ACC112 (cell line): ENCODE results near the gene ZBTB7C.

Experiments used
- H2AFZ ChIP-seq: fragments of 200-600 bp; sonication (generic); one replicate; pipeline ENCODE4 v1.6.0; 2017; ENCODE audit warnings: antibody characterized with exemption, low read length; ENCODE audit not compliant: unreplicated experiment
- H3K27ac ChIP-seq: fragments of 200-600 bp; sonication (generic); 2 replicates; pipeline ENCODE4 v1.5.1; 2014; ENCODE audit warnings: low read depth, mild to moderate bottlenecking, antibody characterized with exemption, low read length, moderate library complexity
- H3K27me3 ChIP-seq: fragments of 200-600 bp; sonication (generic); 2 replicates; pipeline ENCODE4 v1.6.1; 2014; ENCODE audit warnings: mild to moderate bottlenecking, antibody characterized with exemption, low read length, moderate library complexity, mixed read lengths; ENCODE audit not compliant: insufficient read depth
- H3K36me3 ChIP-seq: fragments of 200-600 bp; sonication (generic); 2 replicates; pipeline ENCODE4 v1.6.1; 2016; ENCODE audit warnings: mild to moderate bottlenecking, antibody characterized with exemption, low read length, moderate library complexity, mixed read lengths; ENCODE audit not compliant: insufficient read depth
- H3K4me1 ChIP-seq: fragments of 200-600 bp; sonication (generic); one replicate; pipeline ENCODE4 v1.6.1; 2016; ENCODE audit warnings: low read length, mixed read lengths; ENCODE audit not compliant: insufficient read depth, unreplicated experiment, control insufficient read depth
- H3K4me3 ChIP-seq: fragments of 200-600 bp; sonication (generic); 2 replicates; pipeline ENCODE4 v1.5.1; 2014; ENCODE audit warnings: mild to moderate bottlenecking, low read depth, low read length
- H3K79me2 ChIP-seq: fragments of 200-600 bp; sonication (generic); one replicate; pipeline ENCODE4 v1.6.0; 2016; ENCODE audit warnings: low read length; ENCODE audit not compliant: control insufficient read depth, unreplicated experiment, insufficient read depth

The ZBTB7C gene

DNA sequence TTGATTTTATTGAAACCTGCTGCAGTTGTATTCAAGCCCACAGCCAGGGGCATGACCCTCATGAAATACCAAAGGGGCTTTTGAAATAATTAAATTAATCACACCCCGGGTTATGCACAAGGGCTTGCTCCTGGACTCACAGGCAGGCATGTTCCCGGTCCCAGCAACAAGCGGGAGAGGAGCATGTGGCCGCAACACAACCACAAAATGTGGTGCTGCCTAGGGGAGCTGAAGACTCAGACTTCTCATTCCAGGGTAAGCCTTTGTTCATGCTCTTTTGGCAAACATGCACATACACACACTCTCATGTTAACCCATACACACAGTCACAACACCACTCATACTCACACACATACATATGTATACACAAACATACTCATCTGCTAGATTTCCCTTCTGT lies 245.1 kb downstream of the ZBTB7C start:
- Histone ChIP-seq H3K4me1 (peaks cover 9% of the 10 kb centered on the region), H3K79me2 (no peaks in the 10 kb centered on the region), H2AFZ (no peak overlapping the region), H3K27me3 (peaks cover 19% of the 10 kb centered on the region), H3K36me3 (no peaks in the 10 kb centered on the region), H3K27ac (no peak overlapping the region), H3K4me3 (no peak overlapping the region)

DNA sequence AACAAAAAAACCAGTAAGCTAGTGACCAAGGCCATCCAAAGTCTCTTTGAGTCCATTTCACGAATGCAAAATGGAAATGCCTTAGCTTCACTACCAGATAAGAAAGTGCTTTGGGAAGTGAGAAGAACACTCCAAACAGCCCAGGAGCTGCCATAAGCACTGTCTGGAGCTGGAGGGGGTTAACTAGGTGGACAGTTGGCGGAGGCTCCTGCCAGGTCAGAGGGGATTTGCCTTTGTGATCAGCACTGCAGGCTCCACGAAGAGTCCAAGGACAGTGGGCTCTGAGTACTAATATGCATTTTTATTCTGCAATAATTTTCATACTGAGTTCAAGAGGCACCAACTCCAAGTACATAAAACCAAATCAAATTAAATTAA lies 245.5 kb downstream of the ZBTB7C start:
- no peak overlapping the region for H3K4me3 ChIP-seq
- H2AFZ ChIP-seq = no peak overlapping the region
- peaks cover 9% of the 10 kb centered on the region for H3K4me1 ChIP-seq
- H3K36me3 ChIP-seq = no peaks in the 10 kb centered on the region
- H3K27me3 ChIP-seq = peaks cover 15% of the 10 kb centered on the region
- H3K27ac ChIP-seq = no peak overlapping the region
- no peaks in the 10 kb centered on the region for H3K79me2 ChIP-seq

DNA sequence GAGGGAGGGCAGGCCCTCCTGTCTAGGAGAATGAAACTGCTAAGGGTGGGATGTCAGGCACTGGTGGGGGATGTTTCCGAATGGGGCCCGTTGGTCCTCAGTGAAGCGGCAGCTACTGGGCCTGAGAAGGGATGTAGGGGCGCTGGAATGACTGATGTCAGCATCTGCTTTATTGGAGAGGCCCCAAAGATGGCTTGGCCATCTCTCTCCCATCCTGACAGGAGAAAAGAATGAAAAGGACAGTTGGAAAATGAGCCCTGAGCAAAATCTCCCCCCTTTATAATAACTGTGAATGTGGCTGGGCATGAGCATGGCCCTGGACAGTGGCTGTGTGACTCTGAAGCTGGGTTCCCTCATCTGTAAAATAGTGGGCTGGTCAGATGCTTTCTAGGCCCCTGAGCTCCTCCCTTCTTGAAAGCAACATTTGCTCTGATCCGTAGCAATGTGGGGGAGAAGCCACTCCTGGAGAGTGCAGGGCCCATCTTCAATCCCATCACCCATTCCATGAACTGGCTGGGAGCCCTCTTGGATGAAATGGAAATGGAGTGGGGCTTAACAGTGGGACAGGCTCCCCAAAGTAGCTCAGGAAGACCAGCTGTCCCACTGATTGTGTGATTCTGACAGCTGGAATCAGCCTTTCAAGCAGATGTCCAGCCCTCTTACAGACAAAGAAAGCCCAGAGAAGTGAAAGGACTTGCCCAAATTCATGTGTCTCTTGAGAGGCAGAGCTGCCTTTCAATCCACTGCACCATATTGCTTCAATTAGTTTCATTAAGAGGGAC lies 246.0 kb downstream of the ZBTB7C start:
- H2AFZ ChIP-seq = no peak overlapping the region
- no peaks in the 10 kb centered on the region for H3K79me2 ChIP-seq
- no peak overlapping the region for H3K4me3 ChIP-seq
- H3K4me1 ChIP-seq = peaks cover 9% of the 10 kb centered on the region
- H3K27ac ChIP-seq = no peak overlapping the region
- peaks cover 10% of the 10 kb centered on the region for H3K27me3 ChIP-seq
- H3K36me3 ChIP-seq = no peaks in the 10 kb centered on the region

DNA sequence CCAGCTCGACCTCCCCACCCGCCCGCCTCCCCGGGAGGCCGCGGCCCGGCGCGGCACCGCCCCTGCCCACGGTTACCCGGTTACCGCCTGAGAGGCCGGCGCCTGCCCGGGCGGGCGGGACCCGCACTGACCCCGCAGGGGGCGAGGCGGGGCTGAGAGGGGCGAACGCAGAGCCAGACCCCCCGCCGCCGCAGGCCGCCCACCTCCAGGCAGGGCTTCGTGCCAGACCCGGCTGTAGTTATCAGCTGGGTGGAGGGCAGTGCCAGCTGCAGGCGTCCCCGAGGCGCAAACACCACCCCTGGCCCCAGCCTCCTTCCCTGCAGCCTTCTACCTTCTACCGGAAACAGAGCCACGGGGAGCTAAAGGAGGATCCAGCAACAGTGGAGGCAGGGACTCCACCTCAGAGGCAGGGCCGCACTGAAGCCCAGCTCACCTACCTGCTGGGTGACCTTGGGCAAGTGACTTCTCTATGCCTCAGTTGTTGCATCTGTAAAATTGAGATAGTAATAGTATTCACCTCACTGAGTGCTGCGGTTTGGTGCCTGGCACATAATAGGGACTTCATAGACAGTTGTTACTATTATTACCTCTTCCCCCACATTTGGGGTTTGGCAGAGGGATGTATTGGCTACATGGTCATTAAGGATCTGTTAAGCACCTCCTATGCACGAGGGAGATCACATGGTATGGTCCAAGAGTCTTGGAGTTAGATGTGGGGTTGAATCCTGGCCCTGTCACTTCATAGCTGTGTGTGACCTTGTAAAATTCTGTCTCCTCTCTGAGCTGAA lies 247.1 kb downstream of the ZBTB7C start:
- H3K36me3 ChIP-seq = no peaks in the 10 kb centered on the region
- no peaks in the 10 kb centered on the region for H3K79me2 ChIP-seq
- H3K4me3 ChIP-seq = peak overlapping the region; percentile 83
- peaks cover 9% of the 10 kb centered on the region for H3K4me1 ChIP-seq
- no peak overlapping the region for H3K27ac ChIP-seq
- H3K27me3 ChIP-seq = peaks cover 4% of the 10 kb centered on the region; the same call in 1 of the 2 replicates
- H2AFZ ChIP-seq = peak overlapping the region; percentile 56

DNA sequence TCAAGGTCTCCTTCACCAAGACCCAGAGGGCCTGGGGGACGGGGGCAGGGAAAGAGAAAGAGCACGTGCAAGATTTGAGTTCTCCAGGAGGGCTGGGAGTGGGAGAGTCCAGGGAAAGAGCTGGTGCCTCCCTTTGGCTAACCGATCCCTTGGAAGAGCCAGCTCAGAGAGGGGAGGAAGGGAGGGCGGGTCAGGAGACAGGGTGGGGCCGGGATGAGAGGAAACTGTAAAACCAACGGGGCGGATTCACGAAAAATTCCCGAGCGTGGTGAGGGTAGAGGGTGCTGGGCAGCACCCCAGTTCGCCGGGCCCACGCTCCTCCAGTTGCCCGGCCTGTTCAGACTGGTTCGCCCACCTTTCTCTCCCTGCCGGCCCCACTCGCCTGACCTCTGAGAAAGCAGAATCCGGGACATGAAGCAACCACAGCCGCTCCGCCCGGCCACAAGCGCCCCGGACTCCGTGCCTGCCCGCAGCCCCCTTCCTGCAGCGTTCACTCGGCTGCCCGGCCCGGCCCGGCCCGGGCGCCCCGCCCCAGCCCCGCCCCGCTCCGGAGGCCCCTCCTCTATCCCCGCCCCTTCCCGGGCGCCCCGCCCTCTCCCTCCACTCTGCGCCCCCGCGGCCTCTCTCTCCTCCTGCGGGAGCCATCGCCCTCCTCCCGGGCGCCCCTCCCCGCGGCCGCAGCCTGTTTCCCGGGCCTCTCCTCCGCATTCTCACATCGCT lies 247.8 kb downstream of the ZBTB7C start:
- no peaks in the 10 kb centered on the region for H3K79me2 ChIP-seq
- H3K27ac ChIP-seq = peak overlapping the region; percentile 66
- peak overlapping the region; percentile 82 for H2AFZ ChIP-seq
- H3K27me3 ChIP-seq = peaks cover 4% of the 10 kb centered on the region; the same call in 1 of the 2 replicates
- H3K4me3 ChIP-seq = peak overlapping the region; percentile 83
- peaks cover 9% of the 10 kb centered on the region for H3K4me1 ChIP-seq
- no peaks in the 10 kb centered on the region for H3K36me3 ChIP-seq

DNA sequence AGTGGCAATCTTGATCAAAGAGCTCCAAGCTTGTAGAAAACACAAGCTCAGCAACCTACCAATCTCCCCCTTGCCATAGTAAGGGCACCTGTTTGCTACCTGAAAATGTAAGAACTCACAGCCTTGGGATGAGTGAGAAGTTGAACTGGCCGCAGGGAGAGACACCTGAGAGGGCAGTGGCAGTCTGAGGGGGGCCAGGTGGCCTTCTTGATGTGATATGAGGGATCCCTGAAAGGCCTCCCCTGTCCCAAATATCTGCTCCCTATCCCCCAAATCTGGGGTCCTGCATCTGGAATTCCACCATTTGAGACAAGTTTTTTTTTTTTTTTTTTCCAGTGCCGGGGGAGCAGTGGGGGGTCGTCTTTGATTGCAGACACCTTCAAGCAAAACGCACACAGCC lies 248.6 kb downstream of the ZBTB7C start:
- Histone ChIP-seq H3K36me3 (no peaks in the 10 kb centered on the region), H3K27ac (peak overlapping the region; percentile 66; the same call in 1 of the 2 replicates), H3K27me3 (peaks cover 4% of the 10 kb centered on the region; the same call in 1 of the 2 replicates), H3K79me2 (no peaks in the 10 kb centered on the region), H2AFZ (no peak overlapping the region), H3K4me1 (peaks cover 9% of the 10 kb centered on the region), H3K4me3 (peak overlapping the region; percentile 83)

DNA sequence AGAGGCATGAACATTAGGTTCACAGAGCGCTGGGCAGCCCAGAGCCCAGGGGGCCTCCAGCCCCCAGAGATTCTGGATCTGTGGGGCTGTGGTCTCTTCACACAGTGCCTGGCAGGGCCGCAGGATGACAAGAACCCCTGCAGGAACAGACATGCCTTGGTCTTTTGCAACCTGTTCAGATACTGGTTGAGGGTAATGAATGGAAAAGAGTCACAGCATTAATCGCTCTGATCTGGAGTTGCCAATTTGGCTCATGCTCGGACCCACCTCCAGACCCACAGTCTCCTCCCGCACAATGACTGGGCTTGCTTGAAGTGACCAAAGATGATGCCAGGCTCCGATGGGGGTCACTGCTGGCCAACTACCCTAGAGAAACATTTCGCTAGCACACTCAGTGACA lies 249.4 kb downstream of the ZBTB7C start:
- Histone ChIP-seq H3K27me3 (peaks cover 4% of the 10 kb centered on the region; the same call in 1 of the 2 replicates), H3K79me2 (no peaks in the 10 kb centered on the region), H3K4me3 (no peak overlapping the region), H2AFZ (no peak overlapping the region), H3K4me1 (peaks cover 12% of the 10 kb centered on the region), H3K36me3 (no peaks in the 10 kb centered on the region), H3K27ac (no peak overlapping the region)

DNA sequence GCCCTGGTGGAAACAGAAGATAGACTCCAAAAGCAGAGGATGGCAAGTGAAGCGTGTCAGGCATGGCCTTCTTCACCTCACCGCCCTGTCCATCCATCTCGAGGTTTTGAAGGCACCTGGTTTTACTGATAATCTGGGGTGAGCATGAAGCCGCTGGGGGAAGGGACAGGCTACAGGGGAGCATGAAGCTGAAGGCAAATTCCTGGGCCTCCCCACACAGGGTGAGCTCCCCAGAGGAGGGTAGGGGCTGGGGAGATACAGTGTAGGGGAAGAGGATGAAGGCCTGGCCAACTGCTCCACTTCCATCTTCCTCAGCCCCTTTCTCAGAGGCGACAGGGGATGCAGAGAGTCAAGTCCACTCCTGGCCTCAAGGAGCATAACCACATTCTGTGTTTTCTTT lies 250.5 kb downstream of the ZBTB7C start:
- no peak overlapping the region for H3K27ac ChIP-seq
- H3K79me2 ChIP-seq = no peaks in the 10 kb centered on the region
- peaks cover 23% of the 10 kb centered on the region for H3K4me1 ChIP-seq
- no peaks in the 10 kb centered on the region for H3K36me3 ChIP-seq
- no peak overlapping the region for H2AFZ ChIP-seq
- H3K27me3 ChIP-seq = no peaks in the 10 kb centered on the region
- H3K4me3 ChIP-seq = no peak overlapping the region

DNA sequence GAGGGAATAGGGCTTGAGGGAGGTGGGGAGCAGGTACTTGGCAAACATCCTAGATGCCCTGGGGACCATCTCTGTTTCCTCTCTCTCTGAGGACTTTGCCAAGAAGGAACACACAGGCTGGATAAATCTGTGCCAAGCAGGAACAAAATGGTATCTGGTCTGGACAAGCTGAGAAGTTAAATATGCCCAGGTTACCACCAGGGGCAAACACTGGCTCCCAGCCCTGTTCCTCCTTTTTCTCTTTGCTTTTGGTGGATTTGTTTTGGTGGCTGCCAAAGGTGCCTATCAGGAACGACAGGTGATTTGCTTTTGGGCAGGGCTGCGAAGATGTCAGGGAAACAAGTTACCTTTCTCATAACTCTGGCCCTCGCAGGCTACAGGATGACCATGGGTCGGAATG lies 251.2 kb downstream of the ZBTB7C start:
- H3K79me2 ChIP-seq = no peaks in the 10 kb centered on the region
- no peak overlapping the region for H2AFZ ChIP-seq
- peaks cover 30% of the 10 kb centered on the region for H3K4me1 ChIP-seq
- no peak overlapping the region for H3K27ac ChIP-seq
- no peaks in the 10 kb centered on the region for H3K36me3 ChIP-seq
- H3K27me3 ChIP-seq = no peaks in the 10 kb centered on the region
- no peak overlapping the region for H3K4me3 ChIP-seq

DNA sequence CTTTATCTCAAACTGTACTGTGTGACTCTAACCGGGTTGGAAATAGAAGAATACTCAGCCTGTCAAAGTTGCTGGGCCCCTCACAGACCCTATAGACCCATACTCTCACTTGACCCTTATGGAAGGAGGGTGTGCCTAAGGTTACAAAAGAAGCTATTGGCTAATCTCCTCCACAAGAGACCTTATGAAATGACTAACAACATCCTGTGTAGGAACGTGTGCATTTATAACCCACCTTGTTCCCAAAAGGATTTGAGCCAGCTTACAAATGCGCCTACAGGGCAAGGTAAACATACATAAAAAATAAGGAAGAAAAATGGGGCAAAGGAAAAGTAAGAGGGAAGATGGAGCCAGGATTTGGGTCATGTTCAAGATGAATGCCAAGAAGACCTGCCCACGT lies 253.3 kb downstream of the ZBTB7C start:
- H3K27me3 ChIP-seq = no peaks in the 10 kb centered on the region
- no peak overlapping the region for H3K4me3 ChIP-seq
- no peaks in the 10 kb centered on the region for H3K36me3 ChIP-seq
- no peaks in the 10 kb centered on the region for H3K79me2 ChIP-seq
- peaks cover 38% of the 10 kb centered on the region for H3K4me1 ChIP-seq
- H2AFZ ChIP-seq = no peak overlapping the region
- H3K27ac ChIP-seq = no peak overlapping the region
